OCI-LY1 (cell line): Measurements from ENCODE around the gene DPM3.

Experiments
- H2AFZ ChIP-seq: fragments of 200-600 bp; sonication (generic), shearing (Covaris generic); 2 replicates; pipeline ENCODE4 v1.6.0; 2014; ENCODE audit warnings: antibody characterized with exemption, mild to moderate bottlenecking, low read length
- H3F3A ChIP-seq: fragments of 200-600 bp; sonication (generic), shearing (Covaris generic); 2 replicates; pipeline ENCODE4 v1.6.0; 2014; ENCODE audit warnings: mild to moderate bottlenecking, antibody characterized with exemption, low read length, moderate library complexity; ENCODE audit not compliant: insufficient read depth
- H3K27ac ChIP-seq: fragments of 200-600 bp; sonication (generic); 2 replicates; pipeline ENCODE4 v1.5.1; 2014; ENCODE audit warnings: low read length, mixed run types, mild to moderate bottlenecking, low read depth; ENCODE audit not compliant: poor library complexity, severe bottlenecking
- H3K27me3 ChIP-seq: fragments of 200-600 bp; sonication (generic); 2 replicates; pipeline ENCODE4 v1.6.0; 2014; ENCODE audit warnings: antibody characterized with exemption, mild to moderate bottlenecking, low read length, moderate library complexity; ENCODE audit not compliant: insufficient read depth
- H3K36me3 ChIP-seq: fragments of 200-600 bp; sonication (generic); 2 replicates; pipeline ENCODE4 v1.6.1; 2014; ENCODE audit warnings: mild to moderate bottlenecking, antibody characterized with exemption, low read length, moderate library complexity, mixed read lengths; ENCODE audit not compliant: insufficient read depth
- H3K4me1 ChIP-seq: fragments of 200-600 bp; sonication (generic); 2 replicates; pipeline ENCODE4 v1.5.1; 2014; ENCODE audit warnings: mild to moderate bottlenecking, low read length, moderate library complexity; ENCODE audit not compliant: insufficient read depth, severe bottlenecking
- H3K4me2 ChIP-seq: fragments of 200-600 bp; sonication (generic), shearing (Covaris generic); 2 replicates; pipeline ENCODE4 v1.6.1; 2014; ENCODE audit warnings: low read length
- H3K4me3 ChIP-seq: fragments of 200-600 bp; sonication (generic); 2 replicates; pipeline ENCODE4 v1.5.1; 2014; ENCODE audit warnings: low read length, low read depth, mild to moderate bottlenecking, mixed read lengths; ENCODE audit not compliant: poor library complexity, severe bottlenecking
- H3K79me2 ChIP-seq: fragments of 200-600 bp; shearing (Covaris generic); 2 replicates; pipeline ENCODE4 v1.6.1; 2016; ENCODE audit warnings: mixed run types, low read length, mixed read lengths; ENCODE audit not compliant: insufficient read depth
- H3K9ac ChIP-seq: fragments of 200-600 bp; sonication (generic), shearing (Covaris generic); 2 replicates; pipeline ENCODE4 v1.6.1; 2014; ENCODE audit warnings: mild to moderate bottlenecking, low read length, mixed read lengths
- H3K9me2 ChIP-seq: fragments of 200-600 bp; sonication (generic), shearing (Covaris generic); 2 replicates; pipeline ENCODE4 v1.6.1; 2014; ENCODE audit warnings: low read depth, mild to moderate bottlenecking, low read length, mixed read lengths
- H3K9me3 ChIP-seq: fragments of 200-600 bp; shearing (Covaris generic); 2 replicates; pipeline ENCODE4 v1.6.1; 2014; ENCODE audit warnings: low read length, mixed read lengths
- H4K20me1 ChIP-seq: fragments of 200-600 bp; sonication (generic), shearing (Covaris generic); 2 replicates; pipeline ENCODE4 v1.6.0; 2016; ENCODE audit warnings: mild to moderate bottlenecking, low read length; ENCODE audit not compliant: insufficient read depth
- CTCF ChIP-seq: fragments of 200-600 bp; sonication (generic), shearing (Covaris generic); IDR thresholded peaks from 2 replicates; pipeline ENCODE4 v1.5.1; 2017; ENCODE audit warnings: mild to moderate bottlenecking, antibody characterized with exemption, low read length, moderate library complexity, mixed read lengths
- EZH2 ChIP-seq: fragments of 200-600 bp; sonication (generic), shearing (Covaris generic); IDR thresholded peaks from 2 replicates; pipeline ENCODE4 v1.8.0; 2017; ENCODE audit warnings: borderline replicate concordance, mixed run types, mild to moderate bottlenecking, antibody characterized with exemption, low read length, moderate library complexity, mixed read lengths

DPM3 gene

GRCh38 chr1:155116113-155116764 lies 24.1 kb downstream of the DPM3 start:
- Histone ChIP-seq H3K9ac (no peak overlapping the region), H3K27ac (no peak overlapping the region), H3K4me2 (no peak overlapping the region), H3K9me2 (no peaks in the 10 kb centered on the region), H3K4me3 (no peak overlapping the region), H3K36me3 (no peaks in the 10 kb centered on the region), H3K27me3 (peaks cover 6% of the 10 kb centered on the region), H2AFZ (no peak overlapping the region), H3K79me2 (no peaks in the 10 kb centered on the region), H3K9me3 (no peaks in the 10 kb centered on the region), H3F3A (no peaks in the 10 kb centered on the region), H4K20me1 (no peaks in the 10 kb centered on the region), H3K4me1 (no peaks in the 10 kb centered on the region)
- TF ChIP-seq EZH2: no peak
- TF ChIP-seq CTCF: no peak

- Histone ChIP-seq H3K4me3 (no peak overlapping the region), H2AFZ (no peak overlapping the region), H3K9me2 (no peaks in the 10 kb centered on the region), H3K27ac (no peak overlapping the region), H4K20me1 (no peaks in the 10 kb centered on the region), H3K4me1 (no peaks in the 10 kb centered on the region), H3F3A (no peaks in the 10 kb centered on the region), H3K27me3 (no peaks in the 10 kb centered on the region; the same call in 1 of the 2 replicates), H3K79me2 (no peaks in the 10 kb centered on the region), H3K9ac (no peak overlapping the region), H3K9me3 (no peaks in the 10 kb centered on the region), H3K36me3 (no peaks in the 10 kb centered on the region), H3K4me2 (no peak overlapping the region)
- TF ChIP-seq CTCF (no peak), EZH2 (no peak)
Observed at GRCh38 chr1:155113450-155113980, 26.8 kb downstream of the DPM3 start.

GRCh38 chr1:155110826-155111225 lies 29.5 kb downstream of the DPM3 start:
- H3K9me2 ChIP-seq: no peaks in the 10 kb centered on the region
- H3K4me3 ChIP-seq: no peak overlapping the region
- H3K27me3 ChIP-seq: no peaks in the 10 kb centered on the region; the same call in 1 of the 2 replicates
- no peaks in the 10 kb centered on the region for H4K20me1 ChIP-seq
- H3K36me3 ChIP-seq: no peaks in the 10 kb centered on the region
- H3K79me2 ChIP-seq: no peaks in the 10 kb centered on the region
- H3F3A ChIP-seq: no peaks in the 10 kb centered on the region
- no peak overlapping the region for H3K9ac ChIP-seq
- no peak overlapping the region for H3K4me2 ChIP-seq
- H3K9me3 ChIP-seq: no peaks in the 10 kb centered on the region
- TF ChIP-seq EZH2: no peak
- no peak for TF ChIP-seq CTCF
- H3K4me1 ChIP-seq: no peaks in the 10 kb centered on the region
- H3K27ac ChIP-seq: no peak overlapping the region
- no peak overlapping the region for H2AFZ ChIP-seq
